Stimulated activated CD4-positive, alpha-beta T cell treated with anti-CD3 and anti-CD28 coated beads, Interleukin-15, amount 100 ng/mL, for 48 hours (primary cell): ENCODE results near the gene PGM1.
A peak's percentile ranks its signal among the peaks of the same experiment; 100 is the strongest.

Source experiments
- DNase-seq, 2 donors: peaks; one replicate each; pipeline ENCODE4 v3.0.0-alpha.2; 2020; ENCODE audit warnings: low read depth in 2 of 2

The PGM1 gene

GRCh38 chr1:63665824-63666223 lies 72.6 kb downstream of the PGM1 start:
- no peak for DNase-seq

- no peak for DNase-seq
Observed at GRCh38 chr1:63668298-63668697, 75.1 kb downstream of the PGM1 start.

- DNase-seq = no peak
Observed at GRCh38 chr1:63669151-63669961, 76.1 kb downstream of the PGM1 start.

GRCh38 chr1:63670164-63670563 lies 77.0 kb downstream of the PGM1 start:
- no peak for DNase-seq

- no peak for DNase-seq
Observed at GRCh38 chr1:63671514-63671913, 78.3 kb downstream of the PGM1 start.

GRCh38 chr1:63674238-63674864 lies 81.1 kb downstream of the PGM1 start:
- no peak for DNase-seq

- no peak for DNase-seq
Observed at GRCh38 chr1:63674865-63675419, 81.7 kb downstream of the PGM1 start.

- DNase-seq = no peak
Observed at GRCh38 chr1:63675420-63675931, 82.3 kb downstream of the PGM1 start.

- DNase-seq = no peak
Observed at GRCh38 chr1:63677497-63677896, 84.3 kb downstream of the PGM1 start.

- no peak for DNase-seq
Observed at GRCh38 chr1:63678200-63678599, 85.0 kb downstream of the PGM1 start.

GRCh38 chr1:63679076-63679475 lies 85.9 kb downstream of the PGM1 start:
- DNase-seq = no peak

GRCh38 chr1:63679589-63679988 lies 86.4 kb downstream of the PGM1 start:
- DNase-seq = no peak

- DNase-seq = no peak
Observed at GRCh38 chr1:63682936-63683335, 89.7 kb downstream of the PGM1 start.

- no peak for DNase-seq
Observed at GRCh38 chr1:63683759-63684158, 90.5 kb downstream of the PGM1 start.

- DNase-seq = no peak
Observed at GRCh38 chr1:63686696-63687095, 93.5 kb downstream of the PGM1 start.

GRCh38 chr1:63688302-63688890 lies 95.2 kb downstream of the PGM1 start:
- no peak for DNase-seq

GRCh38 chr1:63690966-63691700 lies 97.9 kb downstream of the PGM1 start:
- DNase-seq = no peak

- peak; percentile 2 to 19 for DNase-seq
Observed at GRCh38 chr1:63691701-63692425, 98.7 kb downstream of the PGM1 start.

GRCh38 chr1:63693944-63694571 lies 100.8 kb downstream of the PGM1 start:
- DNase-seq = no peak

GRCh38 chr1:63698001-63698838 lies 105.0 kb downstream of the PGM1 start:
- DNase-seq = no peak
